Measurements from ENCODE around the gene IFITM1.
"Not testable (repeated sequence)": the region's sequence is repeated elsewhere in the genome, so short reads cannot be mapped to it uniquely, and the experiment has no call there.

IFITM1 gene

DNA sequence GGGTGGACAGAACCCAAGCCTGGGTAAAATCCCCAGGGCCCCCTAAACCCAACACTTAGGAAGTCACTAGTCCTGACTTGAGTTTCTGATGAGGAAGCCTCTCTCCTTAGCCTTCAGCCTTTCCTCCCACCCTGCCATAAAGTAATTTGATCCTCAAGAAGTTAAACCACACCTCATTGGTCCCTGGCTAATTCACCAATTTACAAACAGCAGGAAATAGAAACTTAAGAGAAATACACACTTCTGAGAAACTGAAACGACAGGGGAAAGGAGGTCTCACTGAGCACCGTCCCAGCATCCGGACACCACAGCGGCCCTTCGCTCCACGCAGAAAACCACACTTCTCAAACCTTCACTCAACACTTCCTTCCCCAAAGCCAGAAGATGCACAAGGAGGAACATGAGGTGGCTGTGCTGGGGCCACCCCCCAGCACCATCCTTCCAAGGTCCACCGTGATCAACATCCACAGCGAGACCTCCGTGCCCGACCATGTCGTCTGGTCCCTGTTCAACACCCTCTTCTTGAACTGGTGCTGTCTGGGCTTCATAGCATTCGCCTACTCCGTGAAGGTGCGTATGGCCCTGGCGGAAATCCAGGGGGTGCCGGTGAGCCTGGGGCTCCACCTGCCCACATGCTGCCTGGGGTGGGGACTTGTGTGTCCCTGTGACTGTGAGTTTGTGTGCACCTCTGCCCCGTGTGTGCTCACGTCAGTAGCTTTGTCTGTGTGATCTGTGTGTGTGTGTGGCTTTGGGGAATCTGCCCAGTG lies at the start of gene IFITM1:
Gene IFITM1 (plus strand): TSS at position 254 of the 767 bp plus-strand sequence. CDS start 131 bp downstream, at position 385.
- peak; percentile 68 for DNase-seq (ENCODE audit: low read depth in 1 of 2, low spot score in 1 of 2)
- no peak for TF ChIP-seq JUND (IDR thresholded peaks at IDR 0.05; ENCODE audit: low read depth)
- in situ Hi-C loops (cut with HindIII; ENCODE audit: low pct_unique_long_range_greater_than_20kb, low sequenced_read_pairs), result no loop called here

DNA sequence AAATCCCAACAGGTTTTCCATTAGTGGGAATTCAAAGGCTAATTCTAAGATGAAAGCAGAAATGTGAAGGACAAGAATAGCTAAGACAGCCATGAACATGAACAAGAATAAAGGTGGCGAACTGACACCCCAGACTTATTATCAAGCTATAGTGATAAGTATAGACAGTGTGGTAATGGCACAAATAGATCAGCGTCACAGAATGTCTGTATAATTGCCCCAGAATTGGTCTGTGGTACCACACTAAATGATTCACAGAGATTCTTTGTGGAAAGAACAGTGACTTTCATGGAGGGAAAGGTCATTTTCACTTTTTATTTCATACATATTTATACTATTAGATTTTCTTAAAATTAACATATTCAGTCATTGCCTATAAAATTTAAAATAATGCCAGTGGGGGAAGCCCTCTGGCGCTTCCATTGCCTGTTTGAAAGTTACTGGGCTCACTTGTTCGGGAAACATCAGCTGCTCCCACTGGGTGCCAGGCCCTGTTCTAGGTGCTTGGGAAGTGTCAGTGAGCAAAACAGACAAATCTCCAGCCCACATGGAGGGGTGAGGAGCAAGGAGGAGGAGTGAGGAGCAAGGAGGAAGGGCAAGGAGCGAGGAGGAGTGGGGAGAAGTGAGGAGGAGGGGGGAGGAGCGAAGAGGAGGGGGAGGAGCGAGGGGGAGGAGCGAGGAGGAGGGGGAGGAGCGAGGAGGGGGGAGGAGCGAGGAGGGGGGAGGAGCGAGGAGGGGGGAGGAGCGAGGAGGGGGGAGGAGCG lies 47.0 kb upstream of the IFITM1 start:
- peak in 1 of 2 experiments; percentile 79 for DNase-seq (ENCODE audit: low read depth in 1 of 2, low spot score in 1 of 2)
- in situ Hi-C loops (cut with HindIII; ENCODE audit: low pct_unique_long_range_greater_than_20kb, low sequenced_read_pairs), result no loop called here
- no peak for TF ChIP-seq JUND (IDR thresholded peaks at IDR 0.05; ENCODE audit: low read depth)

DNA sequence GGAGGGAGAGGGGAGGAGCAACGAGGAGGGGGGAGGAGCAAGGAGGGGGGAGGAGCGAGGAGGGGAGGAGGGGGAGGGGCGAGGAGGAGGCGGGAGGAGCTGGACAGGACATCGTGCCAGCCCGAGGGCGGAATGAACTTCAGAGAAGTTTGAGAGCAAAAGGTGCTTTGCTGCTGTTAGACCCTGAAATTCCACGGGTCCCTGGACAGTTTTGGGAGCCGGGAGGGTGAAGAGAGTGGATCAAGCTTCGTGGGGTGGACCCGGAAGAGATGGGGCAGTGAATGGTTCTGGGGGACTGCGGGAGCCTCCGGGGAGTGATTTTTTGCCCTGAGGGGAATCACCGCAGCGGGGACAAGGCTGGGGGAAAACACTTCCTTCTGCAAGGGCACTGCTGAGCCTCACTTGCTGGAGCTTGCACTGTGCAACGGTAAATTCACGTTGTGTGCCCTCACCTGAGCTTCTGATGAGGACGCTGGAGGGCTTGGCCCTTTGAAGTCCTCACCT lies 46.3 kb upstream of the IFITM1 start:
- in situ Hi-C loops (cut with HindIII; ENCODE audit: low pct_unique_long_range_greater_than_20kb, low sequenced_read_pairs), result no loop called here
- no peak for TF ChIP-seq JUND (IDR thresholded peaks at IDR 0.05; ENCODE audit: low read depth)
- peak in 1 of 2 experiments; percentile 76 for DNase-seq (ENCODE audit: low read depth in 1 of 2, low spot score in 1 of 2)

DNA sequence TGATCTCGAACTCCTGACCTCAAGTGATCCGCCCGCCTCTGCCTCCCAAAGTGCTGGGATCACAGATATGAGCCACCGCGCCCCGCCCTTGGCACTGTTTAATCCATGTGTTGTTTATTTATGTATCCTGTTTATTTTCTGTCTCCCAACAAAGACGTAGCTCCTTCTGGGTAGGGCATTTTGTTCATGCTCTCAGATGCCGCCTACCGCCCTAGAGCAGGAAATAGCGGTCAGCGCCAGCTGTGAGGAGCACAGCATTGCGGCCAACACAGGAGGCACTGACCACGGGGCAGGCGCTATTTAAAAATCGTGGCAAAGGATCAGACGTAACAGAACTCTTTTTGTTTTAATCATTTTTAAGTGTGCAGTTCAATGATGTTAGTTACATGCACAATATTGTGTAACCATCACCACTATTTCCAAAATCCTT lies 45.1 kb upstream of the IFITM1 start:
- in situ Hi-C loops (cut with HindIII; ENCODE audit: low pct_unique_long_range_greater_than_20kb, low sequenced_read_pairs); DNase-seq (ENCODE audit: low read depth in 1 of 2, low spot score in 1 of 2): not testable (repeated sequence)

DNA sequence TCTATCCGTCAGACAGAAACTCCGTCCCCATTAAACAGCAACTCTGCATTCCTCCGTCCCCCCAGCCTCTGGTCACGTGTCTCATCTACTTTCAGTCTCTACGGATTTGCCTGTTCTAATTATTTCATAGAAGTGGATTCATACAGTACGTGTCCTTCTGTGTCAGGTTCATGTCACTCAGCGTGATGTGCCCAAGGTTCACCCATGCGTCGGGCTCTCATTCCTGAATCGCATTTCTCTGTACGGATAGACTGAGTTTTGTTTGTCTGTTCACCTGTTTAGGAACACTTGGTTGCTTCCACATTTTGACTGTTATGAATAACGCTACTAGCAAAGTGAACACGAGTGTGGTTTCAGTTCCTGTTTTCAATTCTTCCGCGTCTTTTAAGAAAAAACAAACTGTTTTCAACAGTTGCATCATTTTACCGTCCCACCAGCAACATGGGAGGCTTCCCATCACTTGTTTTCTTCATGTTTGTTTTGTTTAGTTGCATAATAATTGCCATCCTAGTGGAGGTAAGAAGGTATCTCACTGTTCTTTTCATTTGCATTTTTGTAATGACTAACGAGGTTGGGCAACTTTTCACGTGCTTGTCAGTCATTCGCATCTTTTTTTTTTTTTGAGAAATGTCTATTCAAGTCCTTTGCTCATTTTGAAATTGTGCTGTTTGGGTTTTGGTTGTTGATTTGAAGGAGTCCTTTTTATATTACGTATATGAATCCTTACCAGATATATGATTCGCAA lies 44.5 kb upstream of the IFITM1 start:
- no peak for DNase-seq (ENCODE audit: low read depth in 1 of 2, low spot score in 1 of 2)
- no peak for TF ChIP-seq JUND (IDR thresholded peaks at IDR 0.05; ENCODE audit: low read depth)
- in situ Hi-C loops (cut with HindIII; ENCODE audit: low pct_unique_long_range_greater_than_20kb, low sequenced_read_pairs), result no loop called here

DNA sequence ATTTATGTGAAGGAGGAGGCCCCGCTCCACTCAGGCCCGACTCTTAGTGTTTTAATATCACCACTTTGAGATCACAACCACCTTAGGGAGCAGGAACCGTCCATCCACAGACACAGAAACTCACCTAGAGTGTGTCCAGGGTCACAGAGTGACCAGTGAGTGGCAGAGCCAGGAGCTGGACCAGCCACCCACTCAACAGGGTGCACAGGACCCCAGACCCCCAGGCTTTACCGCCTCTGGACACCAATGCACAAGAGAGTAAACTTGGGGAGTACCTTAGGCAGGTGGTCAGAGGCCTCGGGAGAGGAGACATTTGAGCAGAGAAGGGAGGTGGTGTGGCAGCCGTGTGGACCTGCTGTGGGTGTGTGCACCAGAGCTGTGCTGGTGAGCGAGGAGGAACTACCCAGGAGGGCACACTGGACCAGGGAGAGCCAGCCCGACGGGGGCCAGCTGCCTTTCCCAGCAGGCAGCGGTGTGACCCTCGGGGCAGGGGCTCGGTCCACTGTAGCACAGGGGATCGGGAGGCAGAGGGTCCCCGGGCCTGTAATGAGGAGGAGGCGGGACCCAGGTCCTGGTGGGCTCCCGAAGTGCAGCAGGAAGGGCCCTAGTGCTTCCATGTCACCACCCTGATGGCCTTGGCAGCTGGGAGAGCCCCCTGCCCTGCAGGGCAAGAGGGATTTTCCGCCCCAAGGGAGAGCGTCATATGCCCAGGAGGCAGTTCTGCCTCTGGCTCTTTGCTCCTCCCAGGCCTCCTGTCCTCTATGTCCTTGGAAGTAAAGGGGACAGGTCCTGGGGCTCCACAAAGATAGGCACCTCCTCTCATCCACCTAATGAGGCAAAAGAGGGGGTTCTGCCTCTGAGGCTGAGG lies 43.2 kb upstream of the IFITM1 start:
- in situ Hi-C loops (cut with HindIII; ENCODE audit: low pct_unique_long_range_greater_than_20kb, low sequenced_read_pairs), result no loop called here
- no peak for DNase-seq (ENCODE audit: low read depth in 1 of 2, low spot score in 1 of 2)
- TF ChIP-seq JUND (IDR thresholded peaks at IDR 0.05; ENCODE audit: low read depth), result no peak

DNA sequence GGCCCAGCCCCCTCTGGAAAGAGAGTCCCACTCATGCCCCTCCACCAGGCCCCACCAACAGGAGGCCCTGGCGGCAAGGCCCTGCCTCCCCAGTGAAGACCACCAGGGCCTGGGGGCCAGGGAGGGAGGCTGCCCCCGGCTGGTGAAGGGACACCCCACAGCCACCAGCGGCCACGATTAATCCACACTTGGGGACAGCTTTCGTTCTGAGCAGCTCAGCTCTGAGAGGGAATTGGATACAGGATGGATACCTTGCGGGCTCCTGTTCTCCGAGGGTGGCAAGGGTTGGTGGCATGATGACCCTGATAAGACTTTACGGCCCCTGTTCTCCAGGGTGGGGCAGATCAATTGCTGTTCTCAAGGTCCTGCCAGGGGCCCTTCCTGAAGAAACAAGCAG lies 42.5 kb upstream of the IFITM1 start:
- in situ Hi-C loops (cut with HindIII; ENCODE audit: low pct_unique_long_range_greater_than_20kb, low sequenced_read_pairs), result no loop called here
- no peak for DNase-seq (ENCODE audit: low read depth in 1 of 2, low spot score in 1 of 2)

DNA sequence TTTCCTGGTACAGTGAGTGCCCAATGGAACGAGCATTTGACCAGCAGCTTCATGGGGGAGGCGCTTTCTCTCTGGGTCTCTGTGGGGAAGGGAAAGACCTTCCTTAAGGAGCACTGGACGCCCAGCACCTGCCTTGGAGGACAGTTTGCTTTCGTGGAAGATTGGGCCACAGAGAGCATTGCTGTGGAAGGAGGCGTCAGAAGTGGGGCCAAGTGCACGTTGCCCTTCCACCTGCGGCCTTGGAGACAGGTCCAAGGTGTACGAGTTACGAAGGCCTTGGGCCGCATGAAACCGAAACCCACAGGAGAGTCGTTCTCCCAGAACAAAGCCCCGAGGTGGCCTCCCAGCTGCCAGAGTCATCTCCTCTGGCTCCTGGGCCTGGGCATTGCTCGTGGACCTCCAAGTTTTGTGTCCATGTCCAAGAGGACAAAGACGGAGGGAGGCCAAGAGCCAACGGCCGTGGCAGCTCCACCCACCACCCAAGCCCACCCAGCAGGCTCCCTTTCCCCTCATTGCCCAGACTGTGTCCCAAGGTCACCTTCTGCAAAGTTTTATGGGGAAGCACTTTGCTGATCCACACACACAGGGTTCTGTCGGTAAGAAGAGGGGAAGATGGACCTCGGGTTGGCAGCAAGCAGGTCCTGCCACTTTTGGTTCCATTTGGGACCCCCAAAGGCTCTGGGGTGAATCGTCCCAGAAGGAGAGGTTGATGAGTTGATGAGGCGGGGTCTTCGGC lies 41.5 kb upstream of the IFITM1 start:
- no peak for DNase-seq (ENCODE audit: low read depth in 1 of 2, low spot score in 1 of 2)
- in situ Hi-C loops (cut with HindIII; ENCODE audit: low pct_unique_long_range_greater_than_20kb, low sequenced_read_pairs), result no loop called here
- TF ChIP-seq JUND (IDR thresholded peaks at IDR 0.05; ENCODE audit: low read depth), result no peak

More for the DNA sequence above, 42.5 kb upstream of the IFITM1 start:
- no peak for TF ChIP-seq JUND (IDR thresholded peaks at IDR 0.05; ENCODE audit: low read depth)

DNA sequence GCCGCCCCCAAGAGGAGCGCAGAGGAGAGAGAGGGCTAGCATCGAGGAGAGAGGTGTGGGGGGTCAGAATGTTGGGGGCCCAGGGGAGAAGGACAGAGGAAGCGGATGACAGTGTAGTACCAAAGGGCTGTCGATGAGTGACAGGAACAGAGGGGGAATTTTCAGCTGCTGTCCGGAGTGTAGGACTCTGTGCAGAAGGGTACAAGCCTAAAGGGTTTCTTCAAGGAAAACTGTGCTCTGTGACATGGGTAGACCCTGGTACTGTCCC lies 41.0 kb upstream of the IFITM1 start:
- in situ Hi-C loops (cut with HindIII; ENCODE audit: low pct_unique_long_range_greater_than_20kb, low sequenced_read_pairs), result no loop called here
- TF ChIP-seq JUND (IDR thresholded peaks at IDR 0.05; ENCODE audit: low read depth), result no peak
- no peak for DNase-seq (ENCODE audit: low read depth in 1 of 2, low spot score in 1 of 2)

DNA sequence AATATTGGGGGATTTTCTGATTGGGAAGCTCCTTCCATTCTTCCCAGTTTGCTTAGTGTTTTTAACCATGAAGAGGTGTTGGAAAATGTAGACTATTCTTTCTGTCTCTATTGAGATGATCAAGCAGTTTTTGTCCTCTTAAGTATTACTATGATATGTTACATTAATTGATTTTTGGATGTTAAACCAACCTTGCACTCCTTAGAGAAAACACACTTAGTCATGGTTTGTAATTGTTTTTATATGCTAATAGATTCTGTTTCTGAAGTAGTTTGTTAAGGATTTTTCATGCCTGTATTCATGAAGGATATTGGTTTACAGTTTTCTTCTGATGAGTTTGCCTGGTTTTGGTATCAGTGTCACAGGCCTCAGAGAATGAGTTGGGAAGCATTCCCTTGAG lies 37.6 kb upstream of the IFITM1 start:
- in situ Hi-C loops (cut with HindIII; ENCODE audit: low pct_unique_long_range_greater_than_20kb, low sequenced_read_pairs), result no loop called here
- no peak for TF ChIP-seq JUND (IDR thresholded peaks at IDR 0.05; ENCODE audit: low read depth)
- DNase-seq (ENCODE audit: low read depth in 1 of 2, low spot score in 1 of 2), result no peak

Measured in T47D (cell line).